Esophagus muscularis mucosa (tissue), 4 donors: Measurements from ENCODE around the gene GGT5. TPM values are rescaled to one million over a fixed set of nuclear protein-coding genes. Genes with fewer than 3 reads are reported as not detected.

Experiments used
- DNase-seq: peaks from one replicate; pipeline ENCODE4 v3.0.0-alpha.2; 2017; ENCODE audit errors: extremely low spot score
- H3K27ac ChIP-seq, 4 donors: fragments of 200-600 bp; sonication (generic); replicated peaks in 1 of 4; 1 replicate in 3 of 4; 2 replicates in 1 of 4; pipeline ENCODE4 v1.5.1; 2016 to 2019; ENCODE audit warnings: mild to moderate bottlenecking in 1 of 4
- H3K27me3 ChIP-seq, 4 donors: fragments of 200-600 bp; sonication (generic); one replicate each; pipeline versions ENCODE4 v1.5.1 to v1.6.0; 2016 to 2019
- H3K36me3 ChIP-seq, 4 donors: fragments of 200-600 bp; sonication (generic); one replicate each; pipeline ENCODE4 v1.5.1; 2016 to 2019
- H3K4me1 ChIP-seq, 4 donors: fragments of 200-600 bp; sonication (generic); one replicate each; pipeline ENCODE4 v1.5.1; 2016 to 2019
- H3K4me3 ChIP-seq, 4 donors: fragments of 200-600 bp; sonication (generic); 1 replicate in 2 of 4; 2 replicates in 2 of 4; pipeline ENCODE4 v1.5.1; 2016 to 2019; ENCODE audit warnings: mild to moderate bottlenecking in 4 of 4, moderate library complexity in 1 of 4
- H3K9me3 ChIP-seq, 4 donors: fragments of 200-600 bp; sonication (generic); 1 replicate in 3 of 4; 2 replicates in 1 of 4; pipeline ENCODE4 v1.5.1; 2016 to 2019
- CTCF ChIP-seq, 3 experiments: fragments of 200-600 bp in 2 of 3; fragments of 450-650 bp in 1 of 3; sonication (generic) in 2 of 3; IDR thresholded peaks; one replicate each; pipeline ENCODE4 v1.5.1; 2017 to 2019; ENCODE audit warnings: antibody characterized with exemption in 3 of 3, mild to moderate bottlenecking in 2 of 3, moderate library complexity in 1 of 3
- EP300 ChIP-seq: sonication (generic); formaldehyde crosslinking; IDR thresholded peaks from one replicate; pipeline ENCODE4 v1.6.1; 2017; ENCODE audit warnings: antibody characterized with exemption
- POLR2A ChIP-seq: fragments of 450-650 bp; IDR thresholded peaks from one replicate; pipeline ENCODE4 v1.6.1; 2017; ENCODE audit warnings: antibody characterized with exemption, moderate library complexity, mild to moderate bottlenecking, low read depth
- POLR2AphosphoS5 ChIP-seq, 2 donors: sonication (generic); formaldehyde crosslinking; IDR thresholded peaks; one replicate each; pipeline ENCODE4 v1.6.1; 2017; ENCODE audit warnings: antibody characterized with exemption in 2 of 2
- WGBS: methylation state at CpG from one replicate; pipeline ENCODE4 v1.1.5; 2018; 5-methylcytosine and 5-hydroxymethylcytosine counted together
- intact Hi-C: fragments of 100-400 bp; cut with DNase I; formaldehyde crosslinking; loops from one replicate; pipeline ENCODE4 v1.15.1; 2023
- total RNA-seq, 4 donors: library from RNA; depleted of rRNA; stranded (reverse); fragments of >200 nt; gene quantifications; one replicate each; pipeline versions ENCODE4 v1.1.0 to v1.2.1, GENCODE V29; 2016

Gene GGT5
- total RNA-seq, 4 donors from 2014 or later = 15.4 to 59.2 (median 37.2) TPM

GRCh38 chr22:24171822-24172221 is 73.1 kb downstream of the GGT5 start:
- Histone ChIP-seq H3K27me3 (no peaks in the 10 kb centered on the region), H3K36me3 (peaks cover 36 to 90% (median 78%) of the 10 kb centered on the region in 4 donors), H3K4me3 (no peak overlapping the region), H3K9me3 (no peaks in the 10 kb centered on the region), H3K27ac (peak overlapping the region; percentile 21 to 84 (median 42)), H3K4me1 (peaks cover 24 to 54% (median 38%) of the 10 kb centered on the region in 4 donors)
- no peak for DNase-seq
- WGBS = 91% methylated on average over 10 of the region's 12 CpGs
- intact Hi-C loops = no loop called here
- TF ChIP-seq EP300 = no peak
- no peak for TF ChIP-seq CTCF (IDR thresholded peaks at IDR 0.05)
- no peak for TF ChIP-seq POLR2A
- no peak for TF ChIP-seq POLR2AphosphoS5 (IDR thresholded peaks at IDR 0.05)

- WGBS = 60% methylated on average over 1 of the region's 5 CpGs
- TF ChIP-seq EP300 = no peak
- no peak for TF ChIP-seq POLR2AphosphoS5 (IDR thresholded peaks at IDR 0.05)
- TF ChIP-seq CTCF (IDR thresholded peaks at IDR 0.05) = no peak
- TF ChIP-seq POLR2A = no peak
- H3K36me3 ChIP-seq = peaks cover 47 to 90% (median 78%) of the 10 kb centered on the region in 4 donors
- H3K4me3 ChIP-seq = no peak overlapping the region
- H3K27ac ChIP-seq = peak overlapping the region; percentile 44 to 55 (median 52)
- no peaks in the 10 kb centered on the region for H3K9me3 ChIP-seq
- H3K4me1 ChIP-seq = peaks cover 14 to 46% (median 26%) of the 10 kb centered on the region in 4 donors
- H3K27me3 ChIP-seq = no peaks in the 10 kb centered on the region
- no peak for DNase-seq
- intact Hi-C loops = no loop called here
These were observed 74.2 kb downstream of the GGT5 start for GRCh38 chr22:24170632-24171031.

DNA sequence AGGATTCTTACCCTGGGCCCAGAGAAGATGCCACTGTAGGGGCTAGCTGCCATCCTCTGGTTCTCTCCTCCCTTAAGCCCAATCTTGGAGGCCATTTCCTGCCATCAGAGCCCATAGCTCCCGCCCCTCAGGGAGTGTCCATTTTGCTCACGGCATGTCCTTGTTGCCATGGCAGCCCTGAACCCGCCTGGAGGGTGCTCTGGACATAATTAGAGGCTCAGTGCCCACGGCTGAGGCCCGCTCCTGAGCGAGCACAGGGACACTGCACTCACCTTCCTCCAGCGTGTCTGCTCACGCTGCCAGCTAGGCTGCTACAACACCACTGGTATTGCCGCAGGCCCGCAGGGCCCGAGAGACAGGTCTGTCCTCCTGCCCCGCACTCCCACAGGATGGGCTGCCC is 74.7 kb downstream of the GGT5 start:
- DNase-seq = no peak
- intact Hi-C loops = no loop called here
- Histone ChIP-seq H3K4me3 (no peak overlapping the region), H3K4me1 (peaks cover 12 to 46% (median 22%) of the 10 kb centered on the region in 4 donors), H3K9me3 (no peaks in the 10 kb centered on the region), H3K27me3 (no peaks in the 10 kb centered on the region), H3K27ac (peak overlapping the region; percentile 44 to 55 (median 52)), H3K36me3 (peaks cover 51 to 91% (median 79%) of the 10 kb centered on the region in 4 donors)
- TF ChIP-seq EP300 = no peak
- TF ChIP-seq CTCF (IDR thresholded peaks at IDR 0.05) = no peak
- no peak for TF ChIP-seq POLR2A
- no peak for TF ChIP-seq POLR2AphosphoS5 (IDR thresholded peaks at IDR 0.05)
- 86% methylated on average over 7 of the region's 12 CpGs for WGBS

Other genes with a start within 250 kb of the GGT5 start
- not detected for gene GSTT4, start 239.6 kb downstream of the GGT5 start, total RNA-seq
- gene CABIN1, start 233.8 kb downstream of the GGT5 start, total RNA-seq = 10 to 100 TPM; 30.0 to 78.5 (median 49.2) TPM
- gene SUSD2, start 63.6 kb downstream of the GGT5 start, total RNA-seq = 1 to 10 TPM; 3.3 to 10.0 (median 4.2) TPM
- 100 to 1,000 TPM in 2 of 4 donors, 10 to 100 TPM in 2; 63.6 to 116 (median 90.1) TPM for gene SPECC1L, start 25.7 kb upstream of the GGT5 start, total RNA-seq
- 1 to 10 TPM; 3.3 to 7.5 (median 4.5) TPM for gene ADORA2A, start 182.5 kb upstream of the GGT5 start, total RNA-seq